ENCODE data around the gene AFF2. TPM values are rescaled to one million over a fixed set of nuclear protein-coding genes. Genes with fewer than 3 reads are reported as not detected.

AFF2 gene
- total RNA-seq, 1 experiment from 2014 or later, result 0.05 TPM

DNA sequence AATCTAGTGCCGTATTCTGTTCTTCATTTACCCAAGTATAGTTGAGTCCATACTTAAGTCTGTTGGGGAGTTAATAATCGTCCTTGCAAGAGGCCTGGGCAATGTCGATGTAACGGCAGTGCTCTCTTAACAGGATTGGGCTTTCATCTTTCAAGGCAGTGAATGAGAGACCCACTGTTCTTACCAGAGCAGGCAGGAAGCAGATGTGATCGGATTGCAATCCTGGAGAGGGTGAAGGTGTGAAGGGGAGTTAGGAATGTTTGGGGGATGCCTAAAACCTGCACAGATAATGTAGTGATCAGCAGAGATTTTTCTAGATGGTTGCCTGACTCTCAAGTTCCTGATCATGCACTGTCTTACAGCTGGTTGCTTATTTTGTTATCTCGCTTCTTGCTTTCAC, 308.4 kb downstream of the AFF2 start:
- POLR2A ChIA-PET, result no interaction called here
- Histone ChIP-seq H3K9ac (ENCODE audit: low read length) (no peak overlapping the region), H2AFZ (ENCODE audit: low read depth, low read length, poor library complexity, severe bottlenecking) (no peak overlapping the region), H3K4me1 (ENCODE audit: control insufficient read depth in 1 of 2, insufficient read depth in 2 of 2, low read length in 2 of 2) (no peaks in the 10 kb centered on the region), H3K79me2 (ENCODE audit: insufficient read depth, low read length) (no peaks in the 10 kb centered on the region), H3K4me2 (ENCODE audit: low read length) (no peak overlapping the region), H3K27ac (ENCODE audit: low read depth, low read length) (no peak overlapping the region), H3K9me3 (ENCODE audit: control insufficient read depth in 1 of 2, insufficient read depth in 1 of 2, low read depth in 1 of 2, low read length in 2 of 2) (no peaks in the 10 kb centered on the region), H3K36me3 (ENCODE audit: control insufficient read depth in 1 of 2, insufficient read depth in 2 of 2, low read length in 2 of 2) (no peaks in the 10 kb centered on the region), H3K27me3 (ENCODE audit: insufficient read depth, low read length) (no peaks in the 10 kb centered on the region), H3K4me3 (replicated peaks in 1 of 2; ENCODE audit: low read depth in 1 of 2, low read length in 2 of 2) (no peak overlapping the region), H4K20me1 (ENCODE audit: insufficient read depth) (no peaks in the 10 kb centered on the region), H3K9me2 (ENCODE audit: insufficient read depth) (no peaks in the 10 kb centered on the region)
- intact Hi-C loops (cut with micrococcal nuclease), result no loop called here
- ATAC-seq, result no peak
- TF ChIP-seq ZNF274 (IDR thresholded peaks at IDR 0.05; ENCODE audit: low read depth, low read length) (no peak), RAD21 (IDR thresholded peaks at IDR 0.05; ENCODE audit: low read depth) (no peak), EZH2phosphoT487 (IDR thresholded peaks at IDR 0.05; ENCODE audit: borderline replicate concordance) (no peak), POLR2AphosphoS5 (IDR thresholded peaks at IDR 0.05; ENCODE audit: low read depth, low read length) (no peak), YY1 (IDR thresholded peaks at IDR 0.05; ENCODE audit: extremely low read depth, insufficient replicate concordance, low read depth, low read length) (no peak), CBX3 (IDR thresholded peaks at IDR 0.05; ENCODE audit: low read depth) (no peak)
- RAD21 ChIA-PET (ENCODE audit: low non-redundant PET in 1 of 2, low total read pairs in 2 of 2, uncharacterized antibody in 2 of 2, unreplicated experiment in 2 of 2), result no interaction called here
- no TSS peak for BruUV-seq (replicated peaks)
- CTCF ChIA-PET, result no interaction called here
- no peak for DNase-seq (ENCODE audit: low read depth, low spot score)

DNA sequence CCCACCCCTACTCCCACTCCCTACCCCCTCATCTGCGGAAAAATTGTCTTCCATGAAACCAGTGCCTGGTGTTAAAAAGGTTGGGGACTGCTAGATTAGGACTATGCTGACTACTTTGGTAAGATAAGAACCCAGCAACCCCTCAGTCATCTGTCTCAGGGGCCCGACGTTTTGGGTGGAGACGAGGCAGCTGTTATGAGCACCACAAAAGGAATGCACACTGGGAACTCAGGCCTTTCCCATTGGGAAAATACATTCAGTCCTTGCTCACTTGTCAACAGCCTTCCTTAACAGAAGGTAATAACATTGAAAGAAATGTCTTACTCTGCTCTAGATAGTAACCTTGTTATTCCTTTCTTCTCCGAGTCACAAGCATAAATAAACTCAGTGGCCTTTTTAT, 310.8 kb downstream of the AFF2 start:
- Histone ChIP-seq H3K27ac (ENCODE audit: low read depth, low read length) (no peak overlapping the region), H3K4me1 (ENCODE audit: control insufficient read depth in 1 of 2, insufficient read depth in 2 of 2, low read length in 2 of 2) (no peaks in the 10 kb centered on the region), H3K36me3 (ENCODE audit: control insufficient read depth in 1 of 2, insufficient read depth in 2 of 2, low read length in 2 of 2) (no peaks in the 10 kb centered on the region), H3K9me3 (ENCODE audit: control insufficient read depth in 1 of 2, insufficient read depth in 1 of 2, low read depth in 1 of 2, low read length in 2 of 2) (no peaks in the 10 kb centered on the region; a peak in 1 of 4 replicates), H3K9me2 (ENCODE audit: insufficient read depth) (no peaks in the 10 kb centered on the region), H3K9ac (ENCODE audit: low read length) (no peak overlapping the region), H3K79me2 (ENCODE audit: insufficient read depth, low read length) (no peaks in the 10 kb centered on the region), H3K27me3 (ENCODE audit: insufficient read depth, low read length) (no peaks in the 10 kb centered on the region), H2AFZ (ENCODE audit: low read depth, low read length, poor library complexity, severe bottlenecking) (no peak overlapping the region), H4K20me1 (ENCODE audit: insufficient read depth) (no peaks in the 10 kb centered on the region), H3K4me2 (ENCODE audit: low read length) (no peak overlapping the region), H3K4me3 (replicated peaks in 1 of 2; ENCODE audit: low read depth in 1 of 2, low read length in 2 of 2) (no peak overlapping the region)
- intact Hi-C loops (cut with micrococcal nuclease), result no loop called here
- CTCF ChIA-PET, result no interaction called here
- RAD21 ChIA-PET (ENCODE audit: low non-redundant PET in 1 of 2, low total read pairs in 2 of 2, uncharacterized antibody in 2 of 2, unreplicated experiment in 2 of 2), result no interaction called here
- TF ChIP-seq CBX3 (IDR thresholded peaks at IDR 0.05; ENCODE audit: low read depth) (no peak), ZNF274 (IDR thresholded peaks at IDR 0.05; ENCODE audit: low read depth, low read length) (no peak), EGR1 (IDR thresholded peaks at IDR 0.05; ENCODE audit: low read depth) (no peak), TCF7L2 (IDR thresholded peaks at IDR 0.05; ENCODE audit: borderline replicate concordance, extremely low read depth, insufficient read depth, insufficient read length) (no peak), JUND (IDR thresholded peaks at IDR 0.05) (no peak), RAD21 (IDR thresholded peaks at IDR 0.05; ENCODE audit: low read depth) (no peak), SP1 (IDR thresholded peaks at IDR 0.05; ENCODE audit: low read depth) (no peak), FOSL1 (IDR thresholded peaks at IDR 0.05; ENCODE audit: low read depth) (no peak), EZH2 (IDR thresholded peaks at IDR 0.05) (no peak), POLR2A (IDR thresholded peaks at IDR 0.05; ENCODE audit: borderline replicate concordance, extremely low read depth, insufficient read depth, insufficient read length) (no peak), ELF1 (IDR thresholded peaks at IDR 0.05; ENCODE audit: borderline replicate concordance, low read depth) (no peak), EZH2phosphoT487 (IDR thresholded peaks at IDR 0.05; ENCODE audit: borderline replicate concordance) (no peak), ZFX (IDR thresholded peaks at IDR 0.05) (no peak), SRF (IDR thresholded peaks at IDR 0.05; ENCODE audit: low read depth) (no peak), POLR2AphosphoS5 (IDR thresholded peaks at IDR 0.05; ENCODE audit: low read depth, low read length) (no peak)
- TF ChIP-seq, protein P1, sequence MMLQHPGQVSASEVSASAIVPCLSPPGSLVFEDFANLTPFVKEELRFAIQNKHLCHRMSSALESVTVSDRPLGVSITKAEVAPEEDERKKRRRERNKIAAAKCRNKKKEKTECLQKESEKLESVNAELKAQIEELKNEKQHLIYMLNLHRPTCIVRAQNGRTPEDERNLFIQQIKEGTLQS (IDR thresholded peaks at IDR 0.05), result no peak
- BruUV-seq (replicated peaks), result no TSS peak
- DNase-seq (ENCODE audit: low read depth, low spot score) (no peak), ATAC-seq (no peak)
- POLR2A ChIA-PET, result no interaction called here

Measured in HCT116 (cell line).